ENCODE data around the gene ANO6.
"Not testable (repeated sequence)": the region's sequence is repeated elsewhere in the genome, so short reads cannot be mapped to it uniquely, and the experiment has no call there.

Gene ANO6

GRCh38 chr12:45315462-45315861 is 99.6 kb downstream of the ANO6 start:
- no peak for DNase-seq

DNA sequence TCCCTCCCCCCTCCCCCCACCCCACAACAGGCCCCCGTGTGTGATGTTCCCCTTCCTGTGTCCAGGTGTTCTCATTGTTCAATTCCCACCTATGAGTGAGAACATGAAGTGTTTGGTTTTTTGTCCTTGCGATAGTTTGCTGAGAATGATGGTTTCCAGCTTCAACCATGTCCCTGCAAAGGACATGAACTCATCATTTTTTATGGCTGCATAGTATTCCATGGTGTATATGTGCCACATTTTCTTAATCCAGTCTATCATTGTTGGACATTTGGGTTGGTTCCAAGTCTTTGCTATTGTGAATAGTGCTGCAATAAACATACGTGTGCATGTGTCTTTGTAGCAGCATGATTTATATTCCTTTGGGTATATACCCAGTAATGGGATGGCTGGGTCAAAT is 101.4 kb downstream of the ANO6 start:
- not testable (repeated sequence) for DNase-seq

- no peak for DNase-seq
Observed at GRCh38 chr12:45322810-45323209, 106.9 kb downstream of the ANO6 start.

DNA sequence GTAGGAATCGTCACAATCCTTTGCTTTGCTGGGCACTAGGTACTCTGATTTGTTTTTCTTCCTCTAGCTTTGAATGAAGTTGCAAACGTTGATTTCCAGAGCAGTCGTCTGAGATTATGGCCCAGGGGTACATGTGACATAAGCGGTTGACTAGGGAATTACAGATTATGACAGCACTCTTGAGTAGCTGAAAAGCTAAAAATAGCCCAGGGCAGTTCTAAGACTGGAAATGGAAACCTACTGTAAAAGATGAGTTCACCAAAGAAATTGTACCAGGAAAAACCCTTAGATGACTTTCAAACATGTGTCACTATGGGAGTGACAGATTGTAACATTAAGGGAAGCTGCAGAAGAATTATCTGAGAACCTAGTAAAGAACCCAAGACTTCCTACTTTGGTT is 108.5 kb downstream of the ANO6 start:
- no peak for DNase-seq

DNA sequence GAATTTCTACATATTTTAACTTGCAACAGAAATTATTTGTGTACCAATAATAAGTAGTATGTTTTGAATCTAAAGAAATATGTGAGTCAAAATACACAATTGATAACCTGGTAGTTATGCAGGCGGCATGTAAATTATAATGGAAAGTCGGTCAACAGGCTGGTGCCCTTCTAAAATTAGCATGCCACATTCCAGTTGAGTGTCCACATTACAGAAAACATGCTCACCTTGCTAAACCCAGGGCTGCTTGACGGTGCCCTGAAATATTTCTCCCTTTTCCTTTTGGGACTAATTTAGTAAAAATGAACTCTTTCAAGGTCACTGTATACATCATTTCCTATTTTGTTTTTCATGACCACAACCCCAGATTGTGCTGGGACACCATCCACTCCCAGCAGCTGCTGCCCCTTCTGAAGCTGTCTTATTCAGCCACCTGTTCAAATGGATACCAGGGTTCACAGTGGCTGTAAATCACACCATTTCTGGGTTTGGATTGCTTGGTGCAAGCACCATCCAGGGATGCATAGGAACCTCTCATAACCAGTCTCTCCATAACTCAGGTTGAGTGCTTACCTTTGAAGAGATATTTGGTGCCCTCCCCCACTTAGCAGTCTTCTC is 110.6 kb downstream of the ANO6 start:
- DNase-seq = no peak

- DNase-seq = no peak
Observed at GRCh38 chr12:45327823-45328383, 112.0 kb downstream of the ANO6 start.

DNA sequence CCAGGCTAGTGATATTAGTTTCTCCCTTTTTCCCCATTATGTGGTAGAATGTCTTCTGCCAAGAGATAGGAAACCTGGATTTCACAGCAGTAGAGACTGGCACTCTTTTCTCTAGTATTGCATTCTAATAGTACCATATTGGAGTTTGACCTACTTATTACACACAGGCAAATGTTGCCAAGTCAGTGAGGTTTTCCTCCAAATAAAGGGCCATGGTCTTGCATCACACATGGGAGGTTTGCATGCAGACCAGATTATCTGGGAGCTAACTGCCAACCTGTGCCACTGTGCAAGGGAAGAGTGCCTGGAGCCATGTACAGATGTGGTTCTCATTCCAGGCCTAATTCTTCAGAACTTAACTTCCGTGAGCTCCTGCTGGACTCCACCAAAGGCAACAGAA is 113.3 kb downstream of the ANO6 start:
- no peak for DNase-seq

DNA sequence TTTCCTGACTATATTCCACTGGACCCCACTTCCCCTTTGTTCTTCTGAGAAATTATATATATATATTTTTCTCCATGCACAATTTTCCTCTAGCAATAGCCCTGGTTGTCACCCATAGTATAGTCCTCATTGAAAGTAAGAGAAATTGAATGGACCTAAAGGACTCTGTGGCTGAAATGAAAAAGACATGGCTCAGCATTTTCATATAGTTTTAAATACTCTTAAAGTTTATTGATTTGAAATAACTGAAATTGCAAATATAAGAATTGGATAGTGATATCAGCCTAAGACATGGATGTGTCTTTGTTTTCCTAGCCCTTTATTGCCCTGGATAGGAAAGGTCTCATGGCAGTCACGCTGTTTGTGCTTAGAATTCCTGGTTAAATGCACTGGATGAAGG is 113.8 kb downstream of the ANO6 start:
- no peak for DNase-seq

DNA sequence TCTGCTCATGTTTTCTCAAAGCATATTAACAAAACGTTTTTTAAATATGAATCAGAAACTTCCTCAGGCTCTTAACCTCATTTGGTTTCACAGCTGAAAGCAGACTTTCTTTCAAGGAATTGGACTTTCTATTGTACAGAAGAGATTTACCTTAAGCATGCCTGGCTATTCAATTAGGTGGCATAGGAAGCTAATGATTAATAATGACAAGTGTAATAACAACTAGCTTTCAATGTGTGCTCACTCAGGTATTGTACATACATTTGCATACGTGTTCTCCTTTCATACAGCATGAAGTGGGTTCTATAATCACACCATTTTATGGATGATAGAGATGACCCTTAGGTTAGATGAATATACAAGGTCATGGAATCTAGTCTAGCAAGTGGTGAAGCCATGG is 115.7 kb downstream of the ANO6 start:
- DNase-seq = no peak

GRCh38 chr12:45334396-45334795 is 118.5 kb downstream of the ANO6 start:
- no peak for DNase-seq

DNA sequence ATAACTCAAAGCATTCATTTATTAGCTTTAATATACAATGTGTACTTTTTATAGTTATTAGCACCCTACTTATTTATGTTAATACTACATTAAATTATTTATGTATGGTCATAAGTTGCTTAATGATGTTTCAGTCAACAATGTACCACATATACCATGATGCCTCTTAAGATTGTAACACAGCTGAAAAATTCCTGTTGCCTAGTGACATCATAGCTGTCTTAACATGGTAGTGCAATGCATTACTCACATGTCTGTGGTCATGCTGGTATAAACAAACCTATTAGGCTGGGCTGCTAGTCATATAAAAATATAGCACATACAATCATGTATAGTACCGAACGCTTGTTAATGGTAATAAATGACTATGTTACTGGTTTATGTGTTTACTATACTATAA is 120.4 kb downstream of the ANO6 start:
- no peak for DNase-seq

DNA sequence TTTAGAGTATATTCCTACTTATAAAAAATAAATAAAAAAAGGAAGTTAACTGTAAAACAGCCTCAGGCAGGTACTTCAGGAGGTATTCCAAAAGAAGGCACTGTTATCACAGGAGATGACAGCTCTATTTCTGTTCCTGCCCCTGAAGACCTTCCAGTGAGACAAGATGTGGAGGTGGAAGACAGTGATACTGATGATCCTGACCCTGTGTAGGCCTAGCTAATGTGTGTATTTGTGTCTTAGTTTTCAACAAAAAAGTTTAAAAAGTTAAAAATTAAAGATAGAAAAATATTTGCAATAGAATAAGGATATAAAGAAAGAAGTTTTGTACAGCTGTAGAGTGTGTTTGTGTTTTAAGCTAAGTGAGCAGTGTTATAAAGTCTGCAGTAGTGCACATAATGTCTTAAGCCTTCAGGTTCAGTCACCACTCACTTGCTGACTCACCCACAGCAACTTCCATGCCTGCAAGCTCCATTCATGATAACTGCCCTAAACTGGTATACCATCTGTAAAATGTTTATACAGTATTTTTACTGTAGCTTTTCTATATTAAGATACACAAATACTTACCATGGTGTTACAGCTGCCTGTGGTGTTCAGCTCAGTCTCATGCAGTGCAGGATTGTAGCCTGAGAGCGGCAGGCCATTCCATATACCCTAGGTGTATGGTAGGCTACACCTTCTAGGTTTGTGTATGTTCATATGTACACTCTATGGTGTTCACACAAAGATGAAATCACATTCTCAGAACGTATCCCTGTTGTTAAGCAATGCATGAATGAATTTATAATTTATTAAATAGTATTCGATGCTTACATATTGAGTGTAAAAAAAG is 121.1 kb downstream of the ANO6 start:
- no peak for DNase-seq

GRCh38 chr12:45337835-45338234 is 121.9 kb downstream of the ANO6 start:
- DNase-seq = no peak

GRCh38 chr12:45338272-45338671 is 122.4 kb downstream of the ANO6 start:
- no peak for DNase-seq

DNA sequence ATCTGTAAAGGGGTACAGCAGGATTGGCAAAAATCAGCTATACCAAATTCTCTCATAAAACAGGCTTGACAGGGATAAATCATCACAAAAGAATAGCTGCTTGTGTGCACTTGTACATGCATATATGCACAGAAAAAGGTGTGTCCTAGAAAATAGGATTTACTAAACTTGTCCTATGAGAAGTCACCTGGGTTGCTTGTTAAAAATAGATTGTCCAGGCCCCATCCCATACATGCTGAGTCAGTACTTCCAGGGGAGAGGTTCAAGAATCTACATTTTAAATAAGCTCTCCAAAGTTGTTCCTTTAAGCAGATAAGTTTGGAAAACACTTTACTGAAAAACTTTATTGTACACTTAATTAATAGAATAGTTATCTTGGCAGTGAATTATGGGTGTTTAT is 123.1 kb downstream of the ANO6 start:
- no peak for DNase-seq

GRCh38 chr12:45342171-45342570 is 126.3 kb downstream of the ANO6 start:
- no peak for DNase-seq

- no peak for DNase-seq
Observed at GRCh38 chr12:45342848-45343247, 127.0 kb downstream of the ANO6 start.

GRCh38 chr12:45343269-45344051 is 127.6 kb downstream of the ANO6 start:
- DNase-seq = no peak

DNA sequence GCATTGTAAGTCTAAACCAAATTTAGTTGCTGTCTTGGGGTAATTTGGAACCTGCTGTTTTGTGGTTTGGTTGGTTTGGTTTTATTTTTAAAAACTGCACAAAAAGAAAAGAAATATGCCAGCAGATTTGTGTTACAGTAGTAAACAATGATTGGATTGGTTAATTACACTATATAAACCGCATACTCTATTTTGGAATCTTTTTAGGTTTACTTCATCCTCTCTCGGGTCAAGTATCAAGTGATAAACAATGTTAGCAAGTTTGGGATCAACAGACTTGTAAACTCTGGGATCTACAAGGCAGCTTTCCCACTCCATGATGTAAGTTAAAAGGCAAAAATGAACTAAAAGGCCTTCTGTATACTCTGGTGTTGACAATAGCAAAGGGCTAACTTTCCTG is 132.4 kb downstream of the ANO6 start:
- DNase-seq = no peak

DNA sequence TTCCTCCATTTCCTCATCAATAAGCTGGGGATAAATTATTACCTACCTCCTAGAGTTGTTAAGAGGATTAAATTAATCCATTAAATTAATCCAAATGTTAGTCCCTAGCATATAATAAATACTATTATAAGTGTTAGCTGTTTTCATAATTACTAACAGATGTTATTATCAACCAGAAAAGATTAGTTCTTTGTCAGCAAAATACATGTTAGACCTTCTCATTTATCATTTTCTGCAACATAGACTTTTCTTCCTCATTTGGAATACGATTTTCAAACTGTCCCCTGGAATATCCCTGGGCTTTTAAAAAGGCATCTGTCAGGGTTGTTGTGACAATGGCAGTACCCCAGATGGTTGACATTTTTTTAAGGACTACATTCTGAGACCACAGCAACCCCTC is 133.1 kb downstream of the ANO6 start:
- DNase-seq = no peak

GRCh38 chr12:45349916-45350315 is 134.0 kb downstream of the ANO6 start:
- DNase-seq = no peak

- no peak for DNase-seq
Observed at GRCh38 chr12:45350861-45351260, 135.0 kb downstream of the ANO6 start.

DNA sequence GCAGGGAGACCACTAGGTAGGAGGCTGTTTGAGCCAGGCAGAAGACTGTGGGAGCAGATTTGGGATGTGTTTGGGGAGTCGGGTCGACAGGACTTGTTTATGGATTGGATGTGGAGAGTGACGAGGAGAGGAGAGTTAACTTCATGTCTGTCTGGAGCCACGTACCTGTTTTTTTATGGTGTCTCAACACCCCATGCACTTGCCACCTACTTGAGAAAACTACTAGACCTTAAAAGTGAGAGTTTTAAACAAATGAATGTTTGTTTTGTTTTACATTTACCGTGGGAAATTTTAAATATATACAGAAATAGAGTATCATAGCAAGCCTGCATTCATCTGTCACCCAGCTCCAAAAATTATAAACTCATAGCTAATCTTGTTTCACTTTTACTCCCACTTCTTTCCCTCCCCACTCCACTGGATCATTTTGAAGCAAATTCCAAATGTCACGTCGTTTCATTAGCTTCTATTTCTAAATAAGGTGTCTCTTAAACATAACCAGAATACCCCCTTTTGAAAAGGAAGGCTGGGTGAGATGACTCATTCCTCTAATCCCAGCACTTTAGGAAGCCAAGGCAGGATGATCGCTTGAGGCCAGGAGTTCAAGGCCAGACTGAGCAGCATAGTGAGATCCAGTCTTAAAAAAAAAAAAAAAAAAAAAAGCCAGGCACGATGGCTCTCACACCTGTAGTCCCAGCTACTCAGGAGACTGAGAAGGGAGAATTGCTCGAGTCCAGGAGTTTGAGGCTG is 136.2 kb downstream of the ANO6 start:
- no peak for DNase-seq

All from Kasumi-1 (cell line).